ENCODE measurements around the gene DHRSX.
"Not testable (repeated sequence)": the region's sequence is repeated elsewhere in the genome, so short reads cannot be mapped to it uniquely, and the experiment has no call there.

Gene DHRSX

DNA sequence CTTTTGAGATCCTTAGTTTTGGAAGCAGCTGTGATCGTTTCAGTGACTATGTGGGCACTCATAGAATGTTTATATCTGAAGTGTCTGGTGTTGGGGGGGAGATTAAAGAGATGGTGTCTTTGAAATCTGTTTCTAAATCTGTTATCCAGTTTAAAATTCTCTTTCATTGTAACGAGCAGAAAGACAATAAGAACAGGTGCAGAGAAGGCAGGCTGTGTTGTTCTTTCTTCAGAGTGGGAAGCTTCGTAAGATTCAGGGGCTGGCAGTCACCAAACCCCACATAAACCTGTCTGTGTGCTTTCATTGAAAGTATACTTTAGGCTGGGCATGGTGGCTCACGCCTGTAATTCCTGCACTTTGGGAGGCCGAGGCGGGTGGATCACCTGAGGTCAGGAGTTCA, 16.3 kb upstream of the DHRSX start:
- no peak for DNase-seq

GRCh38 chrX:2516623-2517022, 15.8 kb upstream of the DHRSX start:
- no peak for DNase-seq

GRCh38 chrX:2514131-2514530, 13.4 kb upstream of the DHRSX start:
- DNase-seq = no peak

GRCh38 chrX:2513121-2513664, 12.4 kb upstream of the DHRSX start:
- no peak for DNase-seq

- DNase-seq = no peak
These were observed 11.7 kb upstream of the DHRSX start for GRCh38 chrX:2512501-2512900.

- DNase-seq = no peak
These were observed 10.6 kb upstream of the DHRSX start for GRCh38 chrX:2511326-2511725.

DNA sequence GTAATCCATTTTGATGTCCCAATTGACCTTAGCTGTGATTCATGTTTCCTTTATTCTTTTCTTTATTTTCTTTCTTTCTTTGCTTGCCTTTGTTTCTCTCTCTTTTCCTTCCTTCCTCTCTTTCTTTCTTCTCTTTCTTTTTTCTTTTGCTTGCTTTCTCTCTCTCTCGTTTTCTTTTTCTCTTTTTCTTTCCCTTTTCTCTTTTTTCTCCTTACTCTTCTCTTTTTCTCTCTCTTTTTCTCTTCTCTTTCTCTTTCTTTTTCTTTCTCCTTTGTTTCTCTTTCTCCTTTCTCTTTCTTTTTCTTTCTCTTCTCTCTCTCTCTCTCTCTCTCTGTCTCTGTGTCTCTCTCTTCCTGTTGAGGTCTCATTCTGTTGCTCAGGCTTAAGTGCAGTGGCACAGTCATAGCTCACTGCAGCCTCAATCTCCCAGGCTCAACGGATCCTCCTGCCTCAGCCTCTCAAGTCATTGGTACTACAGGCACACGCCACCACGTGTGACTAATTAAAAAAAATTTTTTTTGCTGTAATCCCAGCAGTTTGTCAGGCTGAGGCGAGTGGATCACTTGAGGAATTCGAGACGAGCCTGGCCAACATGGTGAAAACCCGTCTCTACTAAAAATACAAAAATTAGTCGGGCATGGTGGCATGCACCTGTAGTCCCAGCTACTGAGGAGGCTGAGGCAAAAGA, 8.0 kb upstream of the DHRSX start:
- DNase-seq = no peak

- no peak for DNase-seq
These were observed 7.3 kb upstream of the DHRSX start for GRCh38 chrX:2507904-2508627.

DNA sequence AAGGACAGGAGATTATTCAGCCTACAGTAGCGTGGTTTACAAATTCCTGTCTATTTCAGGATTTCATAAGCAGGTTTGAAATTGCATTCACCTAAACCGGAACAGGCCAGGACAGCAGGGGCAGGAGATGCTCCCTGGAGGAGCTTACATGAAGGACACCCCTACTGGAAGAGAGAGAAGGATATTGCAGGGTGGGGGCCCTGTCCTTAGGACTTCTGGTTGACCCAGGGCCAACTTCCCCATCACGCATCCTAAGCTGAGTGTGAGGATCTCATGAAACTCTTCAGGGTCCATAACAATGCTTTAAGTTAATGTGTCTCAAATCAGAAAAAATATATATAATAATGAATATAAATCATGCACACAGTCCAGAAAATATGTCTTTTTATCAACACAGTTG, 6.4 kb upstream of the DHRSX start:
- DNase-seq = no peak

DNA sequence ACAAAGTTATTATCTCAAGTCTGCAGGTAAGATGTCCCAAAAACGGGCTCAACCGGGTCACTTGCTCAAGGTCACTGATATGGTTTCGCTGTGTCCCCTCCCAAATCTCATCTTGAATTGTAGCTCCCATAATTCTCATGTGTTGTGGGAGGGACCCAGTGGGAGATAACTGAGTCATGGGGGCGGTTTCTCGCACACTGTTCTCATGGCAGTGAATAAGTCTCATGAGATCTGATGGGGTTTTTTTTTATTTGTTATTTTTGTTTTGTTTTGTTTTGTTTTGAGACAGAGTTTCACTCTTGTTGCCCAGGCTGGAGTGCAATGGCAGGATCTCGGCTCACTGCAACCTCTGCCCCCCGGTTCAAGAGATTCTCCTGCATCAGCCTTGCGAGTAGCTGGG, 4.6 kb upstream of the DHRSX start:
- DNase-seq = not testable (repeated sequence)

GRCh38 chrX:2504706-2505332, 4.0 kb upstream of the DHRSX start:
- no peak for DNase-seq

DNA sequence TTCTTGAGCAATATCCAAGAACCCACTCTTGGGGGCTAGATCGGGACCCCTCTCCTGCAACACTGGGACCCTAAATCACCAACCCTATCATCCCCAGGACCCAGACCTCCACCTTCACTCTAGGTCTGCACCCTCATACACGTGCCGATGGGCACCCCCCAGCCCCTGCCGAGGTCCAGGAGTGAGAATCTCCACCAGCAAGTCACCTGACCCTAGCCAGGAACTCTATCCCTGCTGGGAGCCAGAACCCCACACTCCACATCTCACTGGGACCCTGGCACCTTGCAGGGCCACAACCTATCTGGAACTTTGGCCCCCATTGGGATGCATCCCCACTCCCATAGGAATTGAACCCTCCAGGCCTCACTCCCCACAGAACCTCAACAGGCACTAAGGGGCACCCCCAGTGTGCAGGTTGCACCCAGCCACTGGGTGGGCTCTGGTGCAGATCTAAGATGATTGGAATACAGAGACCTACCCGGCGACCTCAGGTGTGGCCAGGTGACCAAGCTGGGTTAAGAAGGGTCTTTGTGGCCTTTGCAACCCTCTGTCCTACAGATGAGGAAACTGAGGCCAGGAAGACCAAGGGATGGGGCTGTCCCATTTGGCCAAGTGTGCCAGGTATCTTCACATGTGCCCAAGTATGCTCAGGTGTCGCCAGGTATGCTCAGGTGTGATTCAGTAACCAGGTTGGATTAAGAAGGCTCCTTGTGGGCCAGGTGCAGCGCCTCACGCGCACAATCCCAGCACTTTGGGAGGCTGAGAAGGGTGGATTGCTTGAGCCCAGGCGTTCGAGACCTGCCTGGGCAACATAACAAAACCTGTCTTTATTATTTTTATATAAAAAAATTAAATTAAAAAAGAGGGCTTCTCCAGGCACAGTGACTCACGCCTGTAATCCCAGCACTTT, 3.1 kb upstream of the DHRSX start:
- no peak for DNase-seq

GRCh38 chrX:2502668-2503519, 2.1 kb upstream of the DHRSX start:
- no peak for DNase-seq

DNA sequence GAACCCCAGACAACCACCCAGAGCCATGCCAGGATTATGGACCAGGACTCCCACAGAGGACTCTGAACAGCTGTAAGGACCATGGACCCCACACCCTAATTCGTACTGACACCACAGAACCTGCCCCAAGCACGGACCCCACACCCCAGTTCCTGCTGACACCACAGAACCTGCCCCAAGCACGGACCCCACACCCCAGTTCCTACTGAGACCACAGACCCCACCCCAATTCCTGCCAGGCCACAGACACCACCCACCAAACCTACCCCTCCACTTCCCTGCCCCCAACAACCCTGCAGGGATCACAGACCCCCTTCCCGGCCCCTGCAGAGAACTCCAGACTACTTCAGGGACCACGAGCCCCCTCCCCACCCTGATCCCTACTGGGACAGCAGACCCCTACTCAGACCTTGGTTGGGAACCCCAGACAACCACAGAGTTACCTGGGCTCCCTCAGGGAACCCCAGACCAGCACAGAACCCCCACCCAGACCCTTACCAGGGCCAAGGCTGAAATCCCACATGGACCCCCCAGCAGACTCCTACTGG, 1.4 kb upstream of the DHRSX start:
- no peak for DNase-seq

GRCh38 chrX:2501559-2502102, 855 bp upstream of the DHRSX start:
- no peak for DNase-seq

DNA sequence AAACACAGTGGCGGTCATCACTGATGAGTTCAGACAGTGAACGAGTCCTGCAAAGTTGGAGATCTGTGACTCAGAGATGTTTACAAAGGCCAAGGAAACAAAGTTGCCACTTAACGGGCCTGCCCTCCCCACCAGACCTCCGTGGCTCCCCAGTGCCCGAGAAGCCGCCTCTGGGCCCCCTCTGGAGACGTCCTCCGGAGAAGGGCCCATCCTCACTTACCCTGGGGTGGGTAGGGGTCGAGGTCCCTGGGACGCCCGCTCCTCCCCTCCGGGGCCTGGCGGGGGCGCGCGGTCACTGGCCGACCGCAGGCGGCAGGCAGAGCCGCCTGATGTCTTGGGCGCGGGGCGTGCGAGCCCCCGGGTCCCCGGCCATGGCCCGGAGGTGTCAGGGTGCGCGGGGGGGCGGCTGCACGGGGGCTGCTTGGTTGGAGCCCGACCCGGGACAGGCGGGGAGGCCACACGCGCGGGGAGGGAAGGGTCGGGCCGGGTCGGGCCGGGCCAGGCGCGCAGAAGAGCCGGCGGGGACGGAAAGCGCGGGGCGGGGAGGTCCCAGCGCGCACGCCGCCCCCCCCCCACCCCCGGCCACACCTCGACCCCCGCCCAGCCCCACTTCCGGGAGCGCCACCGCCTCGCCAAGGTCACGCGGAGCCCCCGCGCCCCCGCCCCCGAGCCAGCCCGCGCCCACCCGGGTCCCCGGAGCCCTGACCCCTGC, 529 bp downstream of the DHRSX start:
- DNase-seq = no peak

DNA sequence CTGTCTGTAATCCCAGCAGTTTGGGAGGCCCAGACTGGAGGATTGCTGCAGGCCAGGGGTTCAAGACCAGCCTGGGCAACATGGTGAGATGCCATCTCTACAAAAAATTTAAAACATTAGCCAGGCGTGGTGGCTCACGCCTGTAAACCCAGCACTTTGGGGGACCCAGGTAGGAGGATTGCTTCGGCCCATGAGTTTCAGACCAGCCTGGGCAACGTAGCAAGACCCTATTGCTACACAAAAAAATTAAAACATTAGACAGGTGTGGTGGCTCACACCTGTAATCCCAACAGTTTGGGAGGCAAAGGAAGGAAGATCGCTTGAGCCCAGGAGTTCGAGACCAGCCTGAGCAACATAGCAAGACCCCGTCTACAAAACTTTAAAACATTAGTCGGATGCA, 1.3 kb downstream of the DHRSX start:
- DNase-seq = no peak

DNA sequence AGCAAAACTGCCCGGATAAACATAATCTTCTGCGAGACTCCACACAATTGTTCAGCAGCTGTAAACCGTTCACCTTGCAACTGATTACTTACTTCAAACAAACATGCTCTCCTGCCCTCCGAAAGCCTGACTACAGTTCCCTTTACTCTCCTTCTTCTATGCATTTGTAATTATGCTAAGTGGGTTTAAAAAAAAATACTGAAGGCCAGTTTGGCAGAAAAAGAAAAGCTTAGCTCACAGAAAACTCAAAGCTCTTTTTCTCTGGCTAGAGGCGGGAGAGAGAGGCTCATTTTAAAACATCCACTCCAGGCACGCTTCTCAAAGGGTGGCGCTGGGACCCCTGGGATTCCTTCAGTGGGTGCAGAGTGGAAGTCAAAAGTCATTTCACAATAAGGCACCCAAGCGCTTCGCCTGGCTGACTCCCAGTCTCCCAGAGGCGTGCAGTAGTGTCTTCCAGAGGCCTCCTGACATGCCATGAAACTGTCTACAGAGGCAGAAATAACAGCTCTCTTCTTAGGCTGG, 1.9 kb downstream of the DHRSX start:
- no peak for DNase-seq

DNA sequence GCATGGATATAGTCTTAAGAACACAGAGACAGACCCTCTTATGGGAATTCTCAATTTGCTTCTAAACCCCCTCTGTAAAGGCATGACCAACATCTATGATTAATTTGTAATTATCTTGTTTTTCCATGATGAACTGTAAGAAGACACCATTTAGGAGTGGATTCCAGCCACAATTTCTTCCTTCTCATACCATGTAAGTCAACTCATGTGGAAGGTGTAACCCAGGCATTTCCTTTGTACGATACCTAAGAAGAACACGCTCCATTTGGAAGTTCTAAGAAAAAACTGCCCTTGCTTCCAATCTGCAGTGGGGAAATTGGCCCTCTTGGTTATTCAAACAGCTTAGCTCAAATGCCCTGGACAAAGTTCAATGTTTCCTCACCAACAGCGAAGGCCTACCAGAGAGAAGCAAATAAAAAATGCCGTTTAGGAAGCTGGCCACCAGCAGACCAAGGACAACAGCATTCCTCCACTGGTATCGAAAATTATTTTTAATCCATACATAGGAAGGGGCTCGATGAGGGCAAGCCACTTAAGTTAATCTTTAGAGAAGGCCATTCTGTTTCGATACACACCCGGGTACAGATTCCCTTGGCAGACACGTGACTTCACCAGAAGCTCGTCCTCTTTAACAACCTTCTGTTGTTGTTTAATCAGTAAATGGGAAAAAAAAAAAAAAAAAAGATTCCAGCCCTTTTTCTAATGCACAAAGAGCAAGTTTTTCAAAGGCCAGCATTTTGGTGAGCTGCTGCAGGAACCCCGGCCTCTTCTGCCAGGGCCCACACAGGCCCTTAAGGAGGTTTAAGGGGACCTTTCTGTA, 2.6 kb downstream of the DHRSX start:
- no peak for DNase-seq
